Gastroesophageal sphincter (tissue), 3 donors: Measurements from ENCODE around the gene ARHGEF16.

Experiments used
- POLR2A ChIP-seq, 2 donors: fragments of 450-650 bp; IDR thresholded peaks; one replicate each; pipeline ENCODE4 v1.6.1; 2017; ENCODE audit warnings: antibody characterized with exemption in 2 of 2, mild to moderate bottlenecking in 2 of 2, moderate library complexity in 1 of 2
- POLR2AphosphoS5 ChIP-seq: sonication (generic); formaldehyde crosslinking; IDR thresholded peaks from one replicate; pipeline ENCODE4 v1.6.1; 2017; ENCODE audit warnings: antibody characterized with exemption
- TF ChIP-seq, protein P1 (sequence below), 4 experiments: fragments of 200-600 bp in 2 of 4; fragments of 450-650 bp in 2 of 4; sonication (generic) in 1 of 4; IDR thresholded peaks; one replicate each; pipeline ENCODE4 v1.5.1; 2017 to 2019; ENCODE audit warnings: antibody characterized with exemption in 4 of 4, mild to moderate bottlenecking in 2 of 4, moderate library complexity in 2 of 4

- TF ChIP-seq, protein P1, sequence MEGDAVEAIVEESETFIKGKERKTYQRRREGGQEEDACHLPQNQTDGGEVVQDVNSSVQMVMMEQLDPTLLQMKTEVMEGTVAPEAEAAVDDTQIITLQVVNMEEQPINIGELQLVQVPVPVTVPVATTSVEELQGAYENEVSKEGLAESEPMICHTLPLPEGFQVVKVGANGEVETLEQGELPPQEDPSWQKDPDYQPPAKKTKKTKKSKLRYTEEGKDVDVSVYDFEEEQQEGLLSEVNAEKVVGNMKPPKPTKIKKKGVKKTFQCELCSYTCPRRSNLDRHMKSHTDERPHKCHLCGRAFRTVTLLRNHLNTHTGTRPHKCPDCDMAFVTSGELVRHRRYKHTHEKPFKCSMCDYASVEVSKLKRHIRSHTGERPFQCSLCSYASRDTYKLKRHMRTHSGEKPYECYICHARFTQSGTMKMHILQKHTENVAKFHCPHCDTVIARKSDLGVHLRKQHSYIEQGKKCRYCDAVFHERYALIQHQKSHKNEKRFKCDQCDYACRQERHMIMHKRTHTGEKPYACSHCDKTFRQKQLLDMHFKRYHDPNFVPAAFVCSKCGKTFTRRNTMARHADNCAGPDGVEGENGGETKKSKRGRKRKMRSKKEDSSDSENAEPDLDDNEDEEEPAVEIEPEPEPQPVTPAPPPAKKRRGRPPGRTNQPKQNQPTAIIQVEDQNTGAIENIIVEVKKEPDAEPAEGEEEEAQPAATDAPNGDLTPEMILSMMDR (IDR thresholded peaks at IDR 0.05): no peak
- TF ChIP-seq POLR2A (IDR thresholded peaks at IDR 0.05) (no peak), POLR2AphosphoS5 (no peak)
These were observed 4.8 kb downstream of the ARHGEF16 start for GRCh38 chr1:3459051-3459908.
